SKM-1 (cell line): Measurements from ENCODE around the gene CSTF1.
A peak's percentile ranks its signal among the peaks of the same experiment; 100 is the strongest.

Experiments
- DNase-seq: peaks from one replicate; lab custom pipeline; 2025; ENCODE audit not compliant: unreplicated experiment; lab: John Stamatoyannopoulos, UW

Gene CSTF1

GRCh38 chr20:56426926-56427325 lies 34.5 kb downstream of the CSTF1 start:
- DNase-seq, result no peak

- peak; percentile 74 for DNase-seq
Measured at GRCh38 chr20:56427797-56428196, 35.4 kb downstream of the CSTF1 start.

- no peak for DNase-seq
Measured at GRCh38 chr20:56428410-56428809, 36.0 kb downstream of the CSTF1 start.

GRCh38 chr20:56428881-56429280 lies 36.4 kb downstream of the CSTF1 start:
- DNase-seq, result no peak

GRCh38 chr20:56429502-56429901 lies 37.1 kb downstream of the CSTF1 start:
- peak; percentile 19 for DNase-seq

- no peak for DNase-seq
Measured at GRCh38 chr20:56429941-56430340, 37.5 kb downstream of the CSTF1 start.

GRCh38 chr20:56430461-56430860 lies 38.0 kb downstream of the CSTF1 start:
- no peak for DNase-seq

- DNase-seq, result no peak
Measured at GRCh38 chr20:56430957-56431356, 38.5 kb downstream of the CSTF1 start.

GRCh38 chr20:56431471-56431870 lies 39.0 kb downstream of the CSTF1 start:
- no peak for DNase-seq

GRCh38 chr20:56433221-56433879 lies 40.9 kb downstream of the CSTF1 start:
- DNase-seq, result no peak

GRCh38 chr20:56433880-56434255 lies 41.4 kb downstream of the CSTF1 start:
- no peak for DNase-seq

- no peak for DNase-seq
Measured at GRCh38 chr20:56437196-56437960, 44.9 kb downstream of the CSTF1 start.

- DNase-seq, result no peak
Measured at GRCh38 chr20:56438284-56438683, 45.8 kb downstream of the CSTF1 start.

- no peak for DNase-seq
Measured at GRCh38 chr20:56439771-56440291, 47.4 kb downstream of the CSTF1 start.

GRCh38 chr20:56440346-56441007 lies 48.0 kb downstream of the CSTF1 start:
- DNase-seq, result no peak

GRCh38 chr20:56442389-56443365 lies 50.2 kb downstream of the CSTF1 start:
- no peak for DNase-seq

- no peak for DNase-seq
Measured at GRCh38 chr20:56443654-56444540, 51.5 kb downstream of the CSTF1 start.

GRCh38 chr20:56445130-56445529 lies 52.7 kb downstream of the CSTF1 start:
- DNase-seq, result no peak

GRCh38 chr20:56445540-56445939 lies 53.1 kb downstream of the CSTF1 start:
- DNase-seq, result no peak

GRCh38 chr20:56447227-56447626 lies 54.8 kb downstream of the CSTF1 start:
- DNase-seq, result no peak
